H1 (cell line): ENCODE data around the gene DRC1. TPM values are rescaled to one million over a fixed set of nuclear protein-coding genes. Genes with fewer than 3 reads are reported as not detected.

Source experiments
- CTCF ChIA-PET: fragments of 300-600 bp; sonication (Branson Sonifier 250); formaldehyde crosslinking; loops from one replicate; lab custom pipeline; 2021; ENCODE audit not compliant: partially characterized antibody; lab: Charles Lee
- POLR2A ChIA-PET: fragments of 300-600 bp; sonication (Branson Sonifier 250); formaldehyde crosslinking; loops from one replicate; lab custom pipeline; 2021; ENCODE audit warnings: inconsistent platforms; ENCODE audit not compliant: partially characterized antibody; lab: Charles Lee
- DNase-seq, 2 experiments: peaks; one replicate each; pipeline versions ENCODE4 v3.0.0 to v3.0.0-alpha.2; 2010 to 2022; ENCODE audit warnings: low spot score in 2 of 2, low read depth in 1 of 2, mixed read lengths in 1 of 2
- FAIRE-seq: peaks from 2 replicates; lab custom pipeline; 2011; peaks lifted over from hg19 to GRCh38; lab: Jason Lieb, UNC
- H2AFZ ChIP-seq: 2 replicates; pipeline ENCODE4 v1.8.1; 2012; ENCODE audit warnings: low read length, inconsistent platforms
- H2AK5ac ChIP-seq: 2 replicates; pipeline ENCODE4 v1.6.1; 2013; ENCODE audit warnings: low read depth, low read length
- H2BK120ac ChIP-seq: replicated peaks from 2 replicates; pipeline ENCODE3; 2013; ENCODE audit warnings: low read depth, low read length, inconsistent platforms
- H2BK12ac ChIP-seq: 2 replicates; pipeline ENCODE4 v1.6.1; 2013; ENCODE audit warnings: low read depth, low read length
- H2BK15ac ChIP-seq: 2 replicates; pipeline ENCODE4 v1.6.1; 2013; ENCODE audit warnings: low read length
- H2BK20ac ChIP-seq: 2 replicates; pipeline ENCODE4 v1.6.1; 2013; ENCODE audit warnings: low read length
- H2BK5ac ChIP-seq: 2 replicates; pipeline ENCODE4 v1.6.1; 2013; ENCODE audit warnings: low read depth, low read length
- H3K14ac ChIP-seq: 2 replicates; pipeline ENCODE4 v1.6.1; 2013; ENCODE audit warnings: inconsistent platforms; ENCODE audit not compliant: insufficient read length
- H3K18ac ChIP-seq: 2 replicates; pipeline ENCODE4 v1.6.1; 2013; ENCODE audit warnings: low read length; ENCODE audit errors: extremely low read depth
- H3K23ac ChIP-seq: 2 replicates; pipeline ENCODE4 v1.6.1; 2013; ENCODE audit warnings: inconsistent platforms; ENCODE audit not compliant: insufficient read length
- H3K23me2 ChIP-seq: 2 replicates; pipeline ENCODE4 v1.6.1; 2013; ENCODE audit warnings: low read depth, low read length
- H3K27ac ChIP-seq: 2 replicates; pipeline ENCODE4 v1.6.1; 2011; ENCODE audit warnings: low read depth, low read length, inconsistent platforms
- H3K27me3 ChIP-seq, 4 experiments: replicated peaks in 1 of 4; 1 replicate in 1 of 4; 2 replicates in 3 of 4; pipeline versions ENCODE4 v1.6.1 to v1.8.1; 2011 to 2013; ENCODE audit warnings: low read length in 3 of 4, mild to moderate bottlenecking in 3 of 4, inconsistent platforms in 2 of 4, mixed read lengths in 2 of 4, moderate library complexity in 1 of 4; ENCODE audit not compliant: control insufficient read depth in 3 of 4, insufficient read depth in 3 of 4; ENCODE audit errors: extremely low read depth in 1 of 4
- H3K36me3 ChIP-seq, 4 experiments: 2 replicates each; pipeline versions ENCODE4 v1.6.1 to v1.8.1; 2011 to 2013; ENCODE audit warnings: mild to moderate bottlenecking in 4 of 4, low read length in 3 of 4, moderate library complexity in 2 of 4, control low read depth in 1 of 4, inconsistent platforms in 1 of 4; ENCODE audit not compliant: insufficient read depth in 4 of 4, control insufficient read depth in 2 of 4
- H3K4ac ChIP-seq: replicated peaks from 2 replicates; pipeline ENCODE3; 2013; ENCODE audit warnings: low read length, low read depth, mixed read lengths, inconsistent platforms; ENCODE audit not compliant: insufficient read length
- H3K4me1 ChIP-seq, 4 experiments: replicated peaks in 1 of 4; 1 replicate in 1 of 4; 2 replicates in 3 of 4; pipeline versions ENCODE4 v1.6.1 to v1.8.1; 2011 to 2013; ENCODE audit warnings: low read length in 3 of 4, inconsistent platforms in 2 of 4, mixed read lengths in 1 of 4; ENCODE audit not compliant: insufficient read depth in 4 of 4, control insufficient read depth in 3 of 4
- H3K4me2 ChIP-seq, 2 experiments: 2 replicates each; pipeline versions ENCODE4 v1.6.1 to v1.8.1; 2011 to 2013; ENCODE audit warnings: low read depth in 2 of 2, low read length in 2 of 2, control low read depth in 1 of 2, inconsistent platforms in 1 of 2, mild to moderate bottlenecking in 1 of 2; ENCODE audit not compliant: insufficient read depth in 1 of 2
- H3K4me3 ChIP-seq, 4 experiments: fragments of 200-600, 300-600 bp in 1 of 4; sonication (generic), shearing (Covaris generic), sonication (Bioruptor Twin) in 1 of 4; 2 replicates each; pipeline versions ENCODE4 v1.5.1 to v1.8.1; 2011 to 2016; ENCODE audit warnings: low read length in 4 of 4, low read depth in 3 of 4, control low read depth in 2 of 4, inconsistent platforms in 2 of 4, mild to moderate bottlenecking in 2 of 4, mixed read lengths in 1 of 4, moderate library complexity in 1 of 4; ENCODE audit not compliant: insufficient read depth in 2 of 4; ENCODE audit errors: extremely low read depth in 1 of 4
- H3K56ac ChIP-seq: replicated peaks from 2 replicates; pipeline ENCODE3; 2013; ENCODE audit warnings: low read depth, mild to moderate bottlenecking, mixed read lengths, low read length, inconsistent platforms; ENCODE audit not compliant: insufficient read length
- H3K79me1 ChIP-seq: 2 replicates; pipeline ENCODE4 v1.6.1; 2013; ENCODE audit warnings: low read depth, low read length, control low read depth
- H3K79me2 ChIP-seq, 2 experiments: 2 replicates each; pipeline versions ENCODE4 v1.6.1 to v1.8.1; 2012 to 2013; ENCODE audit warnings: low read length in 2 of 2, mild to moderate bottlenecking in 2 of 2, inconsistent platforms in 1 of 2; ENCODE audit not compliant: insufficient read depth in 2 of 2, control insufficient read depth in 1 of 2
- H3K9ac ChIP-seq, 4 experiments: replicated peaks in 1 of 4; 1 replicate in 1 of 4; 2 replicates in 3 of 4; pipeline versions ENCODE4 v1.6.1 to v1.8.1; 2011 to 2013; ENCODE audit warnings: low read depth in 3 of 4, low read length in 3 of 4, control low read depth in 2 of 4, mild to moderate bottlenecking in 2 of 4, moderate library complexity in 2 of 4, inconsistent platforms in 1 of 4; ENCODE audit errors: extremely low read depth in 1 of 4
- H3K9me3 ChIP-seq, 2 experiments: 2 replicates each; pipeline versions ENCODE4 v1.6.1 to v1.8.1; 2012 to 2013; ENCODE audit warnings: mild to moderate bottlenecking in 2 of 2, moderate library complexity in 2 of 2, control low read depth in 1 of 2, inconsistent platforms in 1 of 2, low read depth in 1 of 2, low read length in 1 of 2, mixed read lengths in 1 of 2; ENCODE audit not compliant: insufficient read depth in 2 of 2
- H4K20me1 ChIP-seq, 2 experiments: replicated peaks in 1 of 2; 2 replicates each; pipeline versions ENCODE3 to v1.8.1; 2011 to 2013; ENCODE audit warnings: inconsistent platforms in 2 of 2, low read length in 2 of 2, mild to moderate bottlenecking in 1 of 2; ENCODE audit not compliant: insufficient read depth in 2 of 2, control insufficient read depth in 1 of 2
- H4K5ac ChIP-seq: 2 replicates; pipeline ENCODE4 v1.6.1; 2013; ENCODE audit warnings: low read length, low read depth, mixed read lengths, inconsistent platforms; ENCODE audit not compliant: insufficient read length
- H4K8ac ChIP-seq: 2 replicates; pipeline ENCODE4 v1.8.0; 2013; ENCODE audit warnings: mild to moderate bottlenecking, moderate library complexity, low read length, inconsistent platforms; ENCODE audit not compliant: insufficient read depth; ENCODE audit errors: extremely low read depth
- H4K91ac ChIP-seq: replicated peaks from 2 replicates; pipeline ENCODE3; 2013; ENCODE audit warnings: low read length, mixed read lengths, inconsistent platforms; ENCODE audit not compliant: insufficient read length
- ATF3 ChIP-seq: IDR thresholded peaks from 2 replicates; pipeline ENCODE4 v1.6.1; 2011; ENCODE audit warnings: low read depth, mild to moderate bottlenecking, low read length; ENCODE audit not compliant: insufficient read depth
- BACH1 ChIP-seq: IDR thresholded peaks from 2 replicates; pipeline ENCODE4 v1.6.1; 2012; ENCODE audit warnings: low read length, improper control_type of control experiment
- BRCA1 ChIP-seq: IDR thresholded peaks from 2 replicates; pipeline ENCODE4 v1.6.1; 2012; ENCODE audit warnings: low read depth, low read length, improper control_type of control experiment
- CTBP2 ChIP-seq: IDR thresholded peaks from 2 replicates; pipeline ENCODE4 v1.7.0; 2011; ENCODE audit warnings: borderline replicate concordance, mild to moderate bottlenecking, moderate library complexity, mixed read lengths, low read length; ENCODE audit not compliant: insufficient read depth, insufficient read length
- JUND ChIP-seq: IDR thresholded peaks from 2 replicates; pipeline ENCODE4 v1.6.1; 2011; ENCODE audit warnings: mild to moderate bottlenecking, improper control_type of control experiment, low read length
- MAFK ChIP-seq: IDR thresholded peaks from 2 replicates; pipeline ENCODE4 v1.6.1; 2012; ENCODE audit warnings: low read depth, mild to moderate bottlenecking, improper control_type of control experiment, low read length
- MAX ChIP-seq: IDR thresholded peaks from 2 replicates; pipeline ENCODE4 v1.6.1; 2012; ENCODE audit warnings: inconsistent platforms
- PHF8 ChIP-seq: fragments of 200-600 bp; sonication (generic); conservative IDR thresholded peaks from 2 replicates; pipeline ENCODE4 v1.7.1; 2012; ENCODE audit warnings: low read depth, mild to moderate bottlenecking, inconsistent platforms, low read length, moderate library complexity
- RAD21 ChIP-seq, 2 experiments: IDR thresholded peaks in 1 of 2; conservative IDR thresholded peaks in 1 of 2; 2 replicates each; pipeline ENCODE4 v1.6.1; 2011; ENCODE audit warnings: low read depth in 2 of 2, low read length in 2 of 2, improper control_type of control experiment in 1 of 2, inconsistent platforms in 1 of 2, mild to moderate bottlenecking in 1 of 2, moderate library complexity in 1 of 2
- RNF2 ChIP-seq: fragments of 200-900, 300-1000 bp; sonication (generic); IDR thresholded peaks from 2 replicates; pipeline ENCODE4 v1.7.1; 2016; ENCODE audit warnings: borderline replicate concordance, low read depth, mild to moderate bottlenecking, antibody characterized with exemption, low read length; ENCODE audit not compliant: poor library complexity, severe bottlenecking; ENCODE audit errors: missing control alignments
- TAF1 ChIP-seq: IDR thresholded peaks from 2 replicates; pipeline ENCODE4 v1.6.1; 2011; ENCODE audit warnings: mild to moderate bottlenecking, low read depth, low read length
- TEAD4 ChIP-seq: IDR thresholded peaks from 2 replicates; pipeline ENCODE4 v1.6.1; 2012; ENCODE audit warnings: low read depth, low read length, inconsistent platforms, mixed read lengths
- ZNF274 ChIP-seq: IDR thresholded peaks from 2 replicates; pipeline ENCODE4 v1.7.0; 2012; ENCODE audit warnings: low read length, borderline replicate concordance; ENCODE audit errors: extremely low read depth
- WGBS, 2 experiments: shearing (Covaris generic) in 1 of 2; methylation state at CpG; one replicate each; pipeline versions ENCODE4 v1.1.6 to v1.1.7; 2013 to 2015; ENCODE audit warnings: low lambda C conversion rate in 2 of 2, mixed read lengths in 2 of 2, inconsistent platforms in 1 of 2, low coverage in 1 of 2, missing lambda C conversion rate in 1 of 2; ENCODE audit not compliant: insufficient replicate concordance in 2 of 2, insufficient coverage in 1 of 2, insufficient read length in 1 of 2; ENCODE audit errors: extremely low coverage in 1 of 2, missing lambda C conversion rate in 1 of 2; 5-methylcytosine and 5-hydroxymethylcytosine counted together
- polyA plus RNA-seq, 7 experiments: library from polyadenylated mRNA; depleted of rRNA in 3 of 7; stranded (reverse) in 5 of 7; unstranded in 2 of 7; fragments of >200 nt in 5 of 7; fragments of 200-250 nt in 2 of 7; gene quantifications; 1 replicate in 5 of 7; 2 replicates in 1 of 7; 4 replicates in 1 of 7; pipeline versions ENCODE4 v1.2.1 to v1.2.3, GENCODE V29; 2011 to 2013; ENCODE audit warnings: missing spikeins in 2 of 7, mixed read lengths in 2 of 7
- total RNA-seq: library from RNA; stranded (reverse); fragmentation: NEBNext Ultra II Directional; extraction: Animal tissue kit (Norgen Biotek cat#: 25700); gene quantifications from 2 replicates; pipeline ENCODE4 v1.2.1, GENCODE V29; 2021

Gene DRC1
- total and polyA plus RNA-seq, 2 of the 8 experiments (the other 6 are each of a cell fraction or from before 2014, with no cell fraction given), result 0.08 TPM; not detected in 1

- Histone ChIP-seq H3K9me3 (no peaks in the 10 kb centered on the region), H3K23ac (no peak overlapping the region), H2BK12ac (no peak overlapping the region), H4K8ac (no peak overlapping the region), H3K4me3 (no peak overlapping the region), H3K4ac (no peak overlapping the region), H4K20me1 (no peaks in the 10 kb centered on the region), H2BK120ac (no peak overlapping the region), H3K36me3 (no peaks in the 10 kb centered on the region), H3K4me1 (no peaks in the 10 kb centered on the region), H2BK20ac (no peak overlapping the region), H3K9ac (no peak overlapping the region), H2BK5ac (no peak overlapping the region), H3K79me2 (no peaks in the 10 kb centered on the region), H4K5ac (no peak overlapping the region), H4K91ac (no peak overlapping the region), H3K27ac (no peak overlapping the region), H2AK5ac (no peak overlapping the region), H3K79me1 (no peaks in the 10 kb centered on the region), H2BK15ac (no peak overlapping the region), H3K14ac (no peak overlapping the region), H3K56ac (no peak overlapping the region), H2AFZ (no peak overlapping the region), H3K27me3 (no peaks in the 10 kb centered on the region), H3K18ac (no peak overlapping the region), H3K4me2 (no peak overlapping the region), H3K23me2 (no peaks in the 10 kb centered on the region)
- 95% methylated on average over 6 of the region's 6 CpGs; no CpG with 5 or more reads in 1 of the 2 experiments for WGBS, 2 experiments
- FAIRE-seq (no peak), DNase-seq (no peak)
- ChIA-PET POLR2A (no interaction called here), CTCF (interaction anchor here (0.7 to 2.2 kb wide), 2 partner anchors 58 to 469 kb away, joined by 3 to 4 read pairs; no protein-coding TSS in a partner anchor)
- TF ChIP-seq BACH1 (no peak), BRCA1 (no peak), JUND (no peak), TAF1 (no peak), ZNF274 (no peak), ATF3 (no peak), CTBP2 (no peak), RAD21 (IDR thresholded peaks at IDR 0.05 in 1 of 2, conservative IDR thresholded peaks at IDR 0.05 in 1 of 2; ENCODE audit: low read depth in 2 of 2, low read length in 2 of 2) (no peak), MAX (no peak), RNF2 (no peak), TEAD4 (no peak), PHF8 (no peak), MAFK (no peak; the same call in 1 of the 2 replicates)
These were observed 9.7 kb downstream of the DRC1 start for GRCh38 chr2:26411419-26411818.
